ENCODE measurements around the gene TTLL3. TPM values are rescaled to one million over a fixed set of nuclear protein-coding genes. Genes with fewer than 3 reads are reported as not detected.

Gene TTLL3
- total RNA-seq, 1 donor from 2014 or later, result 98.3 TPM

DNA sequence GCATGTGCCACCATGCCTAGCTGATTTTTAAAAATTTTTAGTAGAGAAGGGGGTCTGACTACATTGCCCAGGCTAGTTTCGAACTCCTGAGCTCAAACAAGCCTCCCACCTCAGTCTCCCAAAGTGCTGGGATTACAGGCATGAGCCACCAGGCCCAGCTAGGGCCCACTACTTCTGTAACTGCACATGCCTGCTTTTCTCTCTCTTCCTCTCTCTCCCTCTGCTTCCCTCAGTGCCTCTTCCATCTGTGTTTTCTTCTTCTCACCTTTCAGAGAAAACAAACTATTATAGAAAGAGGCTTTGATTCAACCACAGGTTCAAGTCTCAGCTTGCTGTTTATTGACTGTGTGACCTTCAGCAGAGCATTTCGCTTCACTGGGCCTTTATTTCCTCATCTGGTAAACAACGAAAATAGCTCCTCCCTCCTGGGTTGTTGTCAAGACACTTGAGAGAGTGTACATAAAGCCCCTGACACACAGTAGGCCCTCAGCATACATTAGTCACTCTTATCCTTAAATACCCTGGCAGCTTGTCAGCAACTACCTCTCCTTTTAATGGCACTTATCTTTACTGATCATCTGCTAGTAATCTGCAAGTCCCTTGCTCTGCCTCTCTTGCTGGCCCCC, 28.0 kb upstream of the TTLL3 start:
- DNase-seq (ENCODE audit: low spot score), result no peak

DNA sequence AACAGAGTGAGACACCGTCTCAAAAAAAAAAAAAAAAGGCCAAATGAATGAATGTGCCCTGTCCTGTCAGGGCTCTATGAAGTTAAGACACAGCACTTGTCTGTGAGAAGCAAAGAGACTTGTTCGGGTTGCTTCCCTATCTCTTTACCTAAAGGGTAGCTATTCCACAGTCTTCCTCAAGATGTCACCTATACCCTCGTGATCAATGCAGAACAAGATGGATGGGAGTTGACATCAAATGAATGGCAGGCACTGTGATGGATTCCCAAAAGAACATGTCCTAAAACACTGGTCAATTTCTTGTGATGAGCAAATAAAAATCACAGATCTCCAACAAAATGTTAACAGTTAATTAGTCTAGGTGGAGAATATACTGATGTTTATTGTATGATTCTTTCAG, 27.3 kb upstream of the TTLL3 start:
- DNase-seq (ENCODE audit: low spot score), result no peak

DNA sequence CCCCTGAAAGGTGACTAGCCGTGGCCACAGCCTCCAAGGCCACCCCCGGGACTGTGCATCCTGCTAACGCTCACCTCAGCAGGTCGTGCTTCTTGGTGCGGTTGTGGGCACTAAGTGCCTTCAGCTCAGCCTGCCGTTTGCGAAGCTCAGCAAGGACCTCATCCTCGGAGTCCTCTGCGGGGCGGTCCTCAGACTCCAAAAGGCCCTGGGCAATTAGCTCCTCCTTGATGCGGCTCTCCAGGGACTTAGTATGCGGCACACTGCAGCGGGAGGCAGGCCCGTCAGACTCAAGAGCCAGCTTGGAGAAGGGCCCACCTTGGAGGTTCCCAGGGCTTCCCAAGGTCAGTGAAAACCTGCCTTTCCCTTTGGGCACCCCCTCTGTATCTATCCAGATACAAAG, 26.1 kb upstream of the TTLL3 start:
- DNase-seq (ENCODE audit: low spot score), result no peak

DNA sequence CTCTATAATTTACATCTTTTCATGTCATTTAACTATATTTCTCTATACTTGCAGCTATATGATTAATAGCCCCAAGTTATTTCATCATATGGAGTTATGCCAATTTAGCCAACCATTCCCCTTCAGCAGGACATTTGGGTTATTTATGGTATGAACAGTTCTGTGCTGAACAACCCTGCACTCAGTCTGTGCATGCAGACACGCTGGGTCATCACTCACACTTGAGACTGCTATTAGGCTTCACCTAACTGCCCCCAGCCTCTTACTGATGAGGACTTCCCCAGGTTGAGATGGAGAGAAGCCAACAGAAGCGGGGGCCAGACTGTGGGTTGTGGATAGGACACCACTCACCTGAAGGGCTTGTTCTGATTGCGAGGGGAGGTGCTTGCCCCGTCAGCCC, 25.1 kb upstream of the TTLL3 start:
- no peak for DNase-seq (ENCODE audit: low spot score)

DNA sequence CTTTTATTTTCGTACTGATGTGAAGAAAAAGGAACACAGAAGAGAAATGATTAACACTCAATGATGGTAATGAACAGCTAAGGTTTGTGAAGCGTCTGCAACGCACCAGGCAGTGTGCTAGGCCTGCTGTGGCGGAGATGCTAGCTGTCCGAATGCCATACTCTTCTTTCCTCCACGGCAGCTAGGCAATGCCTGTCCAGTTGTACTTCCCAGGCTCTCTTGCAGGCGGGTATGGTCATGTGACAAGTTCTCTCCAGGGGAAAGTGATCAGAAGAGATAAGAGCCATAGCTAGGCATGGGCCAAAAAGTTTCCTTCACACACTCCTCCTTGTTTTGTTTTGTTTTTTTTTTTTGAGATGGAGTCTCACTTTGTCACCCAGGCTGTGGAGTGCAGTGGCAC, 24.5 kb upstream of the TTLL3 start:
- DNase-seq (ENCODE audit: low spot score), result no peak

DNA sequence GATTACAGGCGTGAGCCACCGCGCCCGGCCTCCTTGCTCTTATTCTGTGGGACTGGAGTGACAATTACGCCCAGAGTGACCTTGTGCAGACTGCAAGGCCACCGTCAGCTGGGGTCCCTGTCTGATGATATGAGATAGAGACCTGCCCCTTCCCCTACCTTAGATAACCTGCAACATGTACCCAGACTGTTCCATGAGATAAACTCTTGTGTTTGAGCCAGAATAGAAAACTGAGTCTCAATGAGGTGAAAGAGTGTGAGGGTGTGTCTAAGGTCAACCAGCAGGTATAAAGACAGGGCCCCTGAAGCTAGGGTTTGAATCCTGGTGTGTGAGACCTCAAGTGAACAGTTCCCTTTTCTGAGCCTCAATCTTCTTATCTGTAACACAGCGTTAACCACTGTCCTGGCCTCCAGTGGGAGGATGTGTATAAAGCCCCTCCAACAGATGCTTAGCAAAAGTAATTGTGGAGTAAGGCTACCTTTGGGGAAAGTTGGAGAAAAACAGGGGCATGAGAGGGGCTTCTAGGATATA, 23.8 kb upstream of the TTLL3 start:
- no peak for DNase-seq (ENCODE audit: low spot score)

DNA sequence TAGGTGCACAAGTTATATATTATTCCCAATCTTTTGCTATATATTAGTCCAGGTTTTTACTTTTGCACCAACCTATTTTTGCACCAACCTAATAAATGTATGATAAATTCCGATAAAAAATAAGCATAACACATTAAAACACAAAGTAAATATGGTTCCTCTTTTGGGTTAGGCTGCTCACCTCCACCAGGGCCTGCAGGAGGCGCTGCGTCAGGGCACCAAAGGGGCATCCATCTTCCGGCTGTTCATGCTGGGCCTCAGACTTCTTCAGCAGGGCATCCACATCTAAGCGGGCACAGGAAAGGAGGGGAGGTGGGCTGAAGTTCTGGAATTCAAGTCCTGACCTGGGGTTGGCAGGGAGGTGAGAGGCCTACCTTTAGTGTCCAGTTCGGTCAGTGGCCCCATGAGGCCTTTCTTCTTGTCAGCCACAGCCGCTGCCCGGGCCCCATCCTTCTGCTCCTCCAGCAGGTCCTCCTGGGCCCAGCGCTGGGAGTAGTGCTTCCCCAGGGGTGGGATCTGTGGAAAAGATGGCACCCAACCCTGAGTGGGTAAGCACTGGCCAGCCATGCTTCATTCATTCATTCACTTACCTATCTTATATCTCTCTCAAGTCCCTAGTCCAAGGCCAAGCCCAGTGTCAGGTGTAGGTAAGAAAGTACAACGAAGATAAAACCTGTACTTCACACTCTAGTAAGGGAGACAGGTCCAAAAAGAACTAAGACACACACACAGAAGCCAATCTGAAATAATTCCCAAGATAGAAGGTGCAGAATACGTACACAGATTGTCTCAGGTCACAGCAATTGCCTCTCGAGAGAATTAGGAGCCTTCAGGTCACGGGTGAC, 23.0 kb upstream of the TTLL3 start:
- DNase-seq (ENCODE audit: low spot score), result no peak

DNA sequence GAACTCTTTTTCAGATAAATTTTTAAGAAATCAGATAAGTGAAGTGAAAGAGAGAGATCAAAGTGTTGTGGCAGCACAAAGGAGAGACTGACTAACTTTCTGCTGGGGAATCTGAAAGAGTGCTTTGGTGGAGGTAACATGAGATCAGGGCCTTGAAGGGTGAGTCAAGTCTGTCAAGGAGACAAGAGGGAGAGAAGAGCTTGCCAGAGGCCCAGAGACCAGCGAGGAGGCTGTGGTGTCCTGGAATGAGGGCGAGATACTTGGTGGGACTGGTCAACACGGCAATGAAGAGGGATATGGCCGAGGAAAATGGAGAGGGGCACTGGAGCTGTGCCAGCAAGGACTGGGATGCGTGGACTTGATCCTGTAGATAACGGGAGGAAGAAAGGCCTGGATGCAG, 22.3 kb upstream of the TTLL3 start:
- DNase-seq (ENCODE audit: low spot score), result no peak

DNA sequence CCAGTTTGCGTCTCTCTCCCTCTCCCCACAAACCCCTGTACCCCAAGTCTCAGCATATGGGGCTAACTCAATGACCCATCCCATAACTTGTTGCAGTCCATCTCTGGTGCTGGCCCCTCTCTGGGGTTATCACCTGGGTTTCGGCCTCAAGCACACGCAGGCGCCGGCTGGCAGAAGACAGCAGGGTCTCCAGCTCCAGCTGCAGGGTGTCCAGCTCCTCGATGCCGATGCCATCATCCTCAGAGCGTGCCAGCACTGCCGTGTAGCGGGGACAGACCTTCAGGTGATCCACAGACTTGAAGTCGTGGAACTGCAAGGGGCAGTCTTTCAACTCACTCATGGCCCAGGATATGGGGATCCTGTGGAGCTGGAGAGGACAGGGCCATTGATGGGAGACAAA, 18.9 kb upstream of the TTLL3 start:
- DNase-seq (ENCODE audit: low spot score), result no peak

DNA sequence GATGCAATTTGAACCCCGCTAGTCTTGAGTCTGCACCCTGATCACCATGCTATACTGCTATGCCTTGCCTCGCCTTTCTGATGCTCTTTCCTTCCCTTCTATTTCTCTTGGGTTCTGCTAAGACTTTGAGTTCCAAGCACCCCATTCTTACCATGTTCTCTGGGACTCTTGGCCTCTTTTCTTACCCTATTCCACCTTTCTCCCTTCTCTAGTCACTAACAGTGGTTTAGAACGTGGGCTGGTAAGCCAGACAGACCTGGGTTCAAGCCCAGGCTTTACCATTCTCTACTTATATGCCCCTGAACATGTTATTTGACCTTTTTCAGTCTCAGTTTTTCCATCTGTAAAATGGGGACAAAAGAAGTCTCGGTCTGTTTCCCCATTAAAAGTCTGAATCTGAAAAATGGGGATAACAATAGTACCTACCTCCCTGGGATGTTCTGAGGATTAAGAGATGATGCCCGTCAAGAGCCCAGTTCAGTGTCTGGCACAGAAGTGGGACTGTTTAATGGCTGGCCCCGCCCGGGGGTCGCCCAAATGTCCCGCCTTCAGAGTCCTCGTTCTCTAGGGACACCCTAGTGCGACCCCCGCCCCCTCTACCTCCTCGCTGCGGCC, 18.2 kb upstream of the TTLL3 start:
- no peak for DNase-seq (ENCODE audit: low spot score)

DNA sequence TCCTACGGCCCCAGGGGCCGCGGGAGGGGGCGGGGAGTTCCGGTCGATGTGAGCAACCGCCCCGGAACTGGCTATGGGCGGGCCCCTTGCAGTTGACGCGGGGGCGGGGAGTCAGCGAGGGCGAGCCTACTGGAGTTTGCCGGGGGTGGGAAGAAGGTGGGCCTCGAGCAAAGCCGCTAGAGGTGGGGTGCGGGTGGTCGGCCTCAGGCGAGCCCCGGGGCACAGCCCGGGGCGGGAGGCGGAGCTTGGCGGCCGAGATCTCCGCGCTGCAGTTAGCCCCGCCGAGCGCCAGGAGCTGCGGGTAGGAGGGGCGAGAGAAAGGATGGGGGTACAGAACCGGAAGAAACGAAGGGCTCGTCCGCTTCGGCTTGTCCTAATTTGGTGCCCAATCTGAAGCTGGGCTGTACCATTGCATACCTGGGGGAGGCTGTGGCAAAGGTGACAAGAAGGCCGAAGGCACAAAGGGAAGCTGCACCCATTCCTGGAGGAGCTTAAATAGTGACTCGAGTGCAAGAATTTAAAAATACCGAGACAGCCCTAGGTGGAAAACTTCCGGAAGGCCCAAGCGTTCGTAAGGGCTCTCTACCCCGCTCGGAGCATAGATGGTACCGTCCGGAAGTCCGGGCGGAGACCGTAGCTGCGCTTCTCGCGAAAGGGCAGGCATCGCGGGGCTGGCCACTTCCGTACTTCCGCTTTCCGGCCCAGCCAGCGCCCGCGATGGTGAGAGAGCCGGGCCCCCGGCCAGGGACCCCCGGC, 17.5 kb upstream of the TTLL3 start, which contains the start of the genes ARPC4 and TADA3:
Gene ARPC4, plus strand, starts transcription at position 678 of the 756 bp plus-strand sequence. Its CDS starts 40 bp downstream, at position 718.
Gene TADA3, minus strand, starts transcription at position 69 of the 756 bp plus-strand sequence. CDS start 1,007 bp downstream, outside the sequence.
- peak; percentile 94 for DNase-seq (ENCODE audit: low spot score)

DNA sequence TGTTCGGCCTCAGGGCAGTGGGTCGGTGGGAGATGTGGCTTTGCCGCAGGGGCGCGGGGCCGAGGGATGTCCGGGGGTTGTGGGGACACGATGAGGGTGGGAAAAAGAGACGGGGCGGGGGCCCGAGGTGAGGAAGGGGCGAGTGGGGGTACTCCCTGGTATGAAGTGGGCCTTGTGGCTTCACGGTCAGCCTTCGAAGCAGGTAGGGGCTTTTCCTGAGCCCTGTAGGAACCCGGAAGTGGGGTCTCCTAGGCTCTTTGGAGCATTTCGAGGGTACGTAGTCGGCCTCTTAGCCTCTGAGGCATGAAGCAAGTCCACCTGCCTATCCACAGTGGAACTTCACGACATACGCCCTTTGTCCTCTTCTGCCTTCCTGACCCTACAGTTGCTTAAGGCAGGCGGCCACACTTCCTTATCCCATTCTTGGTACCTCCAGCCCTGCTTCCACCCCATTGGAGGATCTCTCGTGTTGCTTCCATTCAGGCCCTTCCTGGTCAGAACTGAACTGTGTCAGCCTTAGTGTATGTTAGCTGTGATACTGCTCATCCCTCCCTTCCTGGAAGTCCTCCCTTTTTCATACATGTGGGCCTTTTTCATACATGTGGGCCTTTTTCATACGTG, 16.8 kb upstream of the TTLL3 start:
- DNase-seq (ENCODE audit: low spot score), result no peak

DNA sequence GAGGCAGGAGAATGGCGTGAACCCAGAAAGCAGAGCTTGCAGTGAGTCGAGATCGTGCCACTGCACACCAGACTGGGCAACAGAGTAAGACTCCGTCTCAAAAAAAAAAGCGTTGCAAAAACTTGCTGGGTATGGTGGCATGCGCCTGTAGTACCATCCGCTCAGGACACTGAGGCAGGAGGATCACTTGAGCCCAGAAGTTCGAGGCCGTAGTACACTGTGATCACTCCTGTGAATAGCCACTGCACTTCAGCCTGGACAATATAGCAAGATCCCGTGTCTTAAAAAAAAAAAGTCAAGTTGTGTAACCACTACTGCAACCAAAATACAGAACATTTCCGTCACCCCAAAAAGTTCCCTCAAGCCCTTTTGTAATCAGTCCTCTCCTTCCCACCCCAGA, 15.7 kb upstream of the TTLL3 start:
- DNase-seq (ENCODE audit: low spot score), result no peak

DNA sequence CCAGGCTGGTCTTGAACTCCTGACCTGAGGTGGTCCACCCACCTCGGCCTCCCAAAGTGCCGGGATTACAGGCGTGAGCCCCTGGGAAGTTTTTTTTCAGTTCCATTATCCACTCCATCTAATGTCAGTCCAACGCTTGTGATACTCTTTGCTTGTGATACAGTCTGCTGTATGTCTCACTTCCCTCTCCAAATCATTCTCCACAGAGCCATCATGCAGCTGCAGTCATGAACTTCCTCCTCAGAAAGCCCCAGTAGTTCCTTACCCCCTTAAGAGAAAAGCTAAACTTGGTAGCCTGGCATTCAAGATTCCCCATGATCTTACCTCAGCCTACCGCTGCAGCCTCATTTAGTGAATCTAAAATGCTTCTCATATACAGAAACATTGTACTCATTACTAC, 14.9 kb upstream of the TTLL3 start:
- DNase-seq (ENCODE audit: low spot score), result no peak

DNA sequence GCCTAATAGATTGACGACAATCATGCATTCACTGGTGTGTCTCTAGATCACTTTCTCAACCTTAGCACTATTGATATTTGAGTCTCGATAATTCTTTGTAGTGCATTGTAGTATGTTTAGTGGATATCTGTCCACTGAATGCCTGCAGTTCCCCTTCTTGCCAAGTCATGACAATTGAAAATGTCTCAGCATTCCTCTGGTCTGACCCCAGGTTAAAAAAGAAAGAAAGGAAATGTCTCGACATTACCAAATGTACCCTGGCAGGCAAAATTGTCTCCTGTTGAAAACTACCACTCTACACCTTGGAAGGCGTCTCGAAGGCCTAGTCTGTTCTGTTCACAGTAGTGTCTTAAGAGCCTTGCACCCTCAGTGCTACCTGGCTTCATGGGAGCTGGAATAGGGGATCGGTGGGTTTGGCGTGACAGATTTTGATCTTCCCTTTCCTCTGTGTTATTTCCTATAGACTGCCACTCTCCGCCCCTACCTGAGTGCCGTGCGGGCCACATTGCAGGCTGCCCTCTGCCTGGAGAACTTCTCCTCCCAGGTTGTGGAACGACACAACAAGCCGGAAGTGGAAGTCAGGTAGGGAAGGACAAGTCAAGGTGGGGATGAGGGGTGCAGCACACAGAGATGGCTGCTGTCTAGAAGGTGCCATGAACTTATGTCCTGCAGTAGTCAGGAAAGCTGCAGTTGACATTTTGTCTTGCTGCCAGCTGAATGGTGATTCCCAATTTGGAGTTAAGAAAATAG, 12.7 kb upstream of the TTLL3 start:
- DNase-seq (ENCODE audit: low spot score), result no peak

DNA sequence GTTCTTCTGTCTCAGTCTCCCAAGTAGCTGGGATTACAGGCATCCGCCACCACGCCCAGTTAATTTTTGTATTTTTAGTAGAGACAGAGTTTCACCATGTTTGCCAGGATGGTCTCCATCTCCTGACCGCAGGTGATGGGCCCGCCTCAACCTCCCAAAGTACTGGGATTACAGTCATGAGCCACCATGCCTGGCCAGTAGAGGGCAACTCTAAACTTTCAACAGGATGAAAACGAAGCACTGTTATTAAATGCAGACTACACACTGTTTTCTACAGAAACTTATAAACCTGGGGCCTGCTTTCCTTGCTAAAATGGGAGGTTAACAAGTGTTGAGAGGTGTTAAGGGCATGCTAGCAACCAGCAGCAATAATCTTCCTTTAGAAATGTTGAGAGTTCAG, 9.5 kb upstream of the TTLL3 start:
- DNase-seq (ENCODE audit: low spot score), result no peak

DNA sequence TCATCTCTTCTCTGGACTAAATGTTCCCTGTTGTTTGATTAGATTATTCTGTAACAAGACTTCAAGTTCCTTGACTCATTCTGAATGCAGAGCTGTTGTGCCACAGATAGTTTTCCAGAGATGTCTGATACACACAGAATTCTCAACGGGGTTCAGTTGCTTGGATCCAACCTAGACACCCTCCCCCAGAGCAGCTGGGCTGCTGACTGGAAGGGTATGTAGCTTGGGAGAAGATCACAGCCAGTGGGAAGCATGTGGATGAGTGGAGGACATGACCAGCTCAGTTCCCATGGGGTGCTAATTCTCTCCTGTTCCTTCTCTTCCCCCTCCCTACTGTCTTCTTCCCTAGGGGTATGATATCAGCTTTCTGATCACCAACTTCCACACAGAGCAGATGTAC, 6.6 kb upstream of the TTLL3 start:
- no peak for DNase-seq (ENCODE audit: low spot score)

DNA sequence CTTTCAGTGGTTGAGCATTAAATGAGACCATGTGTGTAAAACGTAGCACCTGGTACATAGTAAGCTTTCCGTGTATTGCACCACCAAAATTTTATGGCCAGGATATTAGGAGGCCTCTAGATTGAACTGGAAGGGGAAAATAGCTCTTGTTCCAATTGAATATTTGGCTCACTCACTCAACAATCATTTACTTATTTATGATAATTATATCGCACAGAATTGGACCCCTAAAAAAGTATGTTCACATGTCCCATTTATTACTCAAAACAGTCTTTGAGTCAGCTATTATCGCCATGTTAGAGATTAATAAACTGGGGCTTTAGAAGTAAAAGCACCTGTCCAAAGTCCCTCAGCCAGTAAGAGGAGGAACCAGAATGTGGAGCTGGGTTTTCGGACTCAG, 5.1 kb upstream of the TTLL3 start:
- DNase-seq (ENCODE audit: low spot score), result no peak

DNA sequence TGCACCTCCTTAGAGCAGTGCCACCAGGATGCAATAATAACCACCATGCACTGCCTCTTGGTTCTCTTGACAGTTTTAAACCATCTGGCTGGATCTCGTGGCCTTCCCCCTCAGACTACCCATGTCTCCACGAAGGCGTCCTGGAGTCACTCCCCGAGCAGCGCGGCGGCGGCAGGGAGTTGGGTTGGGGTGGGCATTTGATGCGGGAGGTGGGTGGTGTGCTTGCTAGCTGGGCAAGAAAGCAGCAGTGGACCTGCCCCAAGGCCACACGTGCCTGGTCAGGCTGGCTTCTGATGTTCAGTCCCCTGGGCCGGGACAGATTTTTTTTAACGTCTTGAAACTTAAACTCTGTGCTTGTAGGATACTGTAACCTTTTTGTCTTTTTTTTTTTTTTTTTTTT, 3.9 kb upstream of the TTLL3 start:
- DNase-seq (ENCODE audit: low spot score), result no peak

DNA sequence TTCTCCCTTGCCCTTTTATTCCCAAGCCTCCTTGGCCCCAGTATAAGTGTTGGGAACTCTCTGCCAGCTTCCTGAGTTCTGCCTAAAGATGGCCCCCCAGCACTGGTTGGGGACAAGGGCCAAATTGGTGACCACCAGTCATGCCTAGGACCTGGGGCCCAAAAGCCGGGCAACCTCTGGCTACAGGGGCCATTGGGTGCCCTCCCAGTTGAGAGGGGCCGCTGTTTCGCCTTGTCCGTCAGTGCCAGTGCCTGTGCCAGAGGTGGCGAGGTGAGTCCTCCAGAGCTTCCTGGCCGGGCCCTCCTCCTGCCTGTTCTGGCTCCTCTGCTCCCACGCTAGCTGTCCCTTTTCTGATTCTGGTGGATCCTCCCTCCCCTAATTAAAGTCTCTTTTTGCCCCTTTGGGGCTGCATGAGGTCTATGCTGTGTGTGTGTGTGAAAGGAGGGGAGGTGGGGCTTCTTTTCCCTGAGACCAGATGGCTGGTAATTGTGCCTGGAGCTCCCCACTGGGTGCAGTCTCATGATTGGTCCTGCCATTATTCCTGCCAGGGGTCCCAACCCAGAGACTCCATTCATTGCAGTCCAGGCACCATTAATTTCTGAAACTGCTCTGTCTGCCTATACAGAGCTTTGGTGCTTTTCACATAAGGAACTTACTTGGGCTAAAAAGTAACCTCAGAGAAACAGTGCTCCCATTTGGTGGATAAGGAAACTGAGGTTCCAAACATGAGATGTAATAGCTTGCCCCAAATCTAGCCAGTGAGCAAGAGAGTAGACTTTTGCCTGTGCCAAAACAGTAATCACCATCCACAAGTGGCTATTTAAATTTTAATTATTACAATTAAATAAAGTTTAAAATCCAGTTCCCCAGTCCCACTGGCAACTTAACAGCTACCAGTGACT, 3.1 kb upstream of the TTLL3 start:
- no peak for DNase-seq (ENCODE audit: low spot score)
